Esophagus (tissue), 2 donors: ENCODE data around the gene EIF4G2. TPM values are rescaled to one million over a fixed set of nuclear protein-coding genes. Genes with fewer than 3 reads are reported as not detected.
"Not testable (repeated sequence)": the region's sequence is repeated elsewhere in the genome, so short reads cannot be mapped to it uniquely, and the experiment has no call there.

Source experiments
- H3K27ac ChIP-seq, 2 donors: one replicate each; pipeline ENCODE4 v1.5.1; 2013; ENCODE audit warnings: low read depth in 2 of 2, mild to moderate bottlenecking in 2 of 2, inconsistent platforms in 1 of 2, low read length in 1 of 2, moderate library complexity in 1 of 2
- H3K27me3 ChIP-seq, 2 donors: one replicate each; pipeline ENCODE4 v1.6.1; 2013; ENCODE audit warnings: low read length in 2 of 2, control low read depth in 1 of 2, mild to moderate bottlenecking in 1 of 2; ENCODE audit not compliant: insufficient read depth in 2 of 2, control insufficient read depth in 1 of 2
- H3K36me3 ChIP-seq, 2 donors: one replicate each; pipeline ENCODE4 v1.6.1; 2013; ENCODE audit warnings: low read length in 1 of 2; ENCODE audit not compliant: control insufficient read depth in 2 of 2, insufficient read depth in 2 of 2
- H3K4me1 ChIP-seq, 2 donors: one replicate each; pipeline ENCODE4 v1.6.1; 2013; ENCODE audit warnings: low read length in 1 of 2; ENCODE audit not compliant: control insufficient read depth in 2 of 2, insufficient read depth in 2 of 2
- H3K4me3 ChIP-seq, 2 donors: one replicate each; pipeline ENCODE4 v1.5.1; 2013; ENCODE audit warnings: low read length in 2 of 2, mild to moderate bottlenecking in 2 of 2, low read depth in 1 of 2, moderate library complexity in 1 of 2
- H3K9me3 ChIP-seq, 2 donors: one replicate each; pipeline ENCODE4 v1.6.1; 2013; ENCODE audit warnings: mild to moderate bottlenecking in 2 of 2, low read depth in 1 of 2, low read length in 1 of 2, moderate library complexity in 1 of 2; ENCODE audit not compliant: control insufficient read depth in 2 of 2, insufficient read depth in 1 of 2
- whole genome bisulfite sequencing, 2 donors: extraction: QIAGEN DNeasy Blood & Tissue Kit; methylation state at CpG; one replicate each; pipeline ENCODE4 v1.1.7; 2013; 5-methylcytosine and 5-hydroxymethylcytosine counted together
- polyA plus RNA-seq, 2 donors: library from polyadenylated mRNA; stranded (reverse); fragments of 200-250 nt; gene quantifications; one replicate each; pipeline ENCODE4 v1.2.3, GENCODE V29; 2013
- donor health status: healthy with polysubstance abuse.
- donor health status: Bipolar disorder and iron deficiency.

Gene EIF4G2
- polyA plus RNA-seq, 2 donors, result 256 to 324 TPM

DNA sequence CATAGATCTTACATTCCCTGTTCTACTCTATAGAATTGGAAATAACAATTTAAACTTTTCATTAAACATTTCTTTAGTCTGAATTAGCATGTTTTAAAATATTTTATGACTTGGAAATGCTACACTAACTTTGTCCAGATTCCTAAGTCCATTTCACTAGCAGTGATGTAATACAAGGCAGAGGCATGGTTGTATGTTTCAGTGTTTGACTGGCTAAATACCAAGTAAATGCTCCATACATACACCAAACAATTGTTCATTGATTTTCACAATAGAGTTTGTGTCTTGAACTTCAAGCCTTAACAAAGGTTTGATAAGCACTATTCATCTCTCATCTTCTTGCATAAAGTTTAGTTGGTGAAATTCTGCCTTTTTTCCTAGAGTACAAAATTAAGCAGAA, 35.6 kb upstream of the EIF4G2 start:
- no peaks in the 10 kb centered on the region for H3K9me3 ChIP-seq
- H3K36me3 ChIP-seq, result no peaks in the 10 kb centered on the region
- no peaks in the 10 kb centered on the region for H3K4me1 ChIP-seq
- H3K4me3 ChIP-seq, result no peak overlapping the region
- H3K27me3 ChIP-seq, result no peaks in the 10 kb centered on the region
- H3K27ac ChIP-seq, result no peak overlapping the region

DNA sequence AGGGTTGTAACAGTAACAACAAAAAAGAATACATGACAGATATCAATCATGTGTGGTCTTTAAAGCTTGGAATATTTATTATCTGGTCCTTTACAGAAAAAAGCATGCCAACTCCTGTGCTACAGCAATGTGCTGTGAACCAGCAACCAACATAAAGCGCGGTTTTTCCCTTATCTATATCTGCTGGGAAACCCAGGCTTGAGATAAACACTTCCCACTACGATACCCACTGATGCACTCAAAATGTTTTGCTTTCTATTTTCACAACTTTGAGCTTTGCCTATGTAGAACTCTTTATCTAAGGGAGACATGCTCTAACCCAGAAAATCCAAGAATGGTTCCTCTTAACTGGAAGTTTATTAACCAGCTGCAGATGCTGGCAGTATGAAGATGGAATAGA, 30.2 kb upstream of the EIF4G2 start:
- no peaks in the 10 kb centered on the region for H3K27me3 ChIP-seq
- no peak overlapping the region for H3K4me3 ChIP-seq
- no peaks in the 10 kb centered on the region for H3K4me1 ChIP-seq
- no peak overlapping the region for H3K27ac ChIP-seq
- 63 to 76% methylated on average over 3 of the region's 3 CpGs for WGBS, 2 donors
- H3K36me3 ChIP-seq, result no peaks in the 10 kb centered on the region
- H3K9me3 ChIP-seq, result no peaks in the 10 kb centered on the region

DNA sequence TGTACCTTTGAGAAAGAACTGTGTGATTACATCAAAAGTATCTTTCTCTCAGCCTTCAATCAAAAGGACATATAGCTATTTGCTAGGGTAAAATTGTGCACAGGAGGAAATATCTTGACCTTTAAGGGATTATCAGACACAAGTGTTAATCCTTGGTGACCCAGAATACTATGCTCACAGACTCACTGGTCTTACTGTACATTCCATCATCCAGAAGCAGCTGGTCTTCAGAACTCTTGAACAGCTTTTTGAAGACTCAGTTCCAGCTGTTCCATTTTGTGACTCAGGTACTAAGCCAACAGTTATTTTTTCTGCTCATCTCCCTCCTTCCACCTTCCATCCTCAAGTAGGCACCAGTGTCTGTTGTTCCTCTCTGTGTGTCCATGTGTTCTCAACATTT, 29.4 kb upstream of the EIF4G2 start:
- H3K36me3 ChIP-seq, result no peaks in the 10 kb centered on the region

DNA sequence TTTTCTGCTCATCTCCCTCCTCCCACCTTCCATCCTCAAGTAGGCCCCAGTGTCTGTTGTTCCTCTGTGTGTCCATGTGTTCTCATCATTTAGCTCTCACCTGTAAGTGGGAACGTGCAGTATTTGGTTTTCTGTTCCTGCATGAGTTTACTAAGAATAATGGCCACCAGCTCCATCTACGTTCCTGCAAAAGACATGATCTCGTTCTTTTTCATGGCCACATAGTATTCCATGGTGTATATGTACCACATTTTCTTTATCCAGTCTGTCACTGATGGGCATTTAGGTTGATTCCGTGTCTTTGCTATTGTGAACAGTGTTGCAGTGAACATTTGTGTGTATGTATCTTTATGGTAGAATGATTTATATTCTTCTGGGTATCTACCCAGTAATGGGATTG, 28.2 kb upstream of the EIF4G2 start:
- not testable (repeated sequence) for H3K9me3 ChIP-seq, H3K36me3 ChIP-seq, H3K27ac ChIP-seq, H3K27me3 ChIP-seq, H3K4me1 ChIP-seq, H3K4me3 ChIP-seq
- WGBS, 2 donors, result 95 to 97% methylated on average over 4 of the region's 4 CpGs

More for the DNA sequence above, 29.4 kb upstream of the EIF4G2 start:
- H3K9me3 ChIP-seq, result no peaks in the 10 kb centered on the region
- no peaks in the 10 kb centered on the region for H3K27me3 ChIP-seq
- no peaks in the 10 kb centered on the region for H3K4me1 ChIP-seq
- no peak overlapping the region for H3K4me3 ChIP-seq
- H3K27ac ChIP-seq, result no peak overlapping the region

DNA sequence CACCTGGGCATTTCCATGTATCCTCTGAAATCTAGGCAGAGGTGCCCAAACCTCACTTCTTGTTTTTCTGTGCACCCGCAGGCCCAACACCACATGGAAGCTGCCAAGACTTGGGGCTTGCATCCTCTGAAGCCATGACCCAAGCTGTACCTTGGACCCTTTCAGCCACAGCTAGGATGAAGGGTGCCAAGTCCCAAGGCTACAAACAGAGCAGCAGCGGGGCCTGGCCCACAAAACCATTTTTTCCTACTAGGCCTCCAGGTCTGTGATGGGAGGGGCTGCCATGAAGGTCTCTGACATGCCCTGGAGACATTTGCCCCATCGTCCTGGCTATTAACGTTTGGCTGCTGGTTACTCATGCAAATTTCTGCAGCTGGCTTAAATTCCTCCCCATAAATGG, 20.4 kb upstream of the EIF4G2 start:
- H3K4me3 ChIP-seq, result no peak overlapping the region
- no peaks in the 10 kb centered on the region for H3K4me1 ChIP-seq
- no peaks in the 10 kb centered on the region for H3K27me3 ChIP-seq
- no peaks in the 10 kb centered on the region for H3K36me3 ChIP-seq
- 84 to 96% methylated on average over 4 of the region's 4 CpGs for WGBS, 2 donors
- no peaks in the 10 kb centered on the region for H3K9me3 ChIP-seq
- H3K27ac ChIP-seq, result no peak overlapping the region

DNA sequence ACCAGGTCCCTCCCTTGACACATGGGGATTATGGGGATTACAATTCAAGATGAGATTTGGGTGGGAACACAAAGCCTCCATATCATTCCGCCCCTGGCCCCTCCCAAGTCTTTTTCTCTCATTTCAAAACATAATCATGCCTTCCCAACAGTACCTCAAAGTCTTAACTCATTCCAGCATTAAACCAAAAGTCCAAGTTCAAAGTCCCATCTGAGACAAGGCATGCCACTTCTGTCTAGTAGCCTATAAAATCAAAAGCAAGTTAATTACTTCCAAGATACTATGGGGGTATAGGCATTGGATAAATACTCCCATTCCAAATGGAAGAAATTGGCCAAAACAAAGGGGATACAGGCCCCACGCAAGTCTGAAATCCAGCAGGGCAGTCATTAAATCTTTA, 19.7 kb upstream of the EIF4G2 start:
- WGBS, 2 donors, result 78 to 90% methylated on average over 2 of the region's 2 CpGs

DNA sequence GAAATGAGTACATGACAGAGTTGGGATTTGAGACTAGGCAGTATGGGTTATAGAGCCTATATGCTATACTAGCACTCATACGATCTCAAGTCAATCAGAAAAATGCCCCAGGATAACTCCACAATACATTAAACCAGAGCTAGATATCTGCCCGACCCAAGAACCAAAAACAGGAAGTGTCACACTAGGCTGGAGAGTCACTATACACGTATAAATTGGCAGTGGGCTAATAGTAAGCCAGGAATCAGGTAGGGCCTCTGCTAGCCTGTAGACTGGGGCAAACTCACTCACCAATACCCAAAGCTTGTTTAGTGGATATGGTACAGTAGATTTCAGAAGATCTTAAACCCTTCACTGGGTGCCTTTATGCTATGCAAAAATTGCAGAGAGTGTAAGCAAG, 16.2 kb upstream of the EIF4G2 start:
- H3K36me3 ChIP-seq, result no peaks in the 10 kb centered on the region
- H3K9me3 ChIP-seq, result no peaks in the 10 kb centered on the region
- H3K4me1 ChIP-seq, result no peaks in the 10 kb centered on the region
- H3K27ac ChIP-seq, result no peak overlapping the region
- WGBS, 2 donors, result 69 to 71% methylated on average over 3 of the region's 3 CpGs
- no peaks in the 10 kb centered on the region for H3K27me3 ChIP-seq
- H3K4me3 ChIP-seq, result no peak overlapping the region

More for the DNA sequence above, 19.7 kb upstream of the EIF4G2 start:
- Histone ChIP-seq H3K36me3 (no peaks in the 10 kb centered on the region), H3K4me3 (no peak overlapping the region), H3K27me3 (no peaks in the 10 kb centered on the region), H3K27ac (no peak overlapping the region), H3K4me1 (no peaks in the 10 kb centered on the region), H3K9me3 (no peaks in the 10 kb centered on the region)

DNA sequence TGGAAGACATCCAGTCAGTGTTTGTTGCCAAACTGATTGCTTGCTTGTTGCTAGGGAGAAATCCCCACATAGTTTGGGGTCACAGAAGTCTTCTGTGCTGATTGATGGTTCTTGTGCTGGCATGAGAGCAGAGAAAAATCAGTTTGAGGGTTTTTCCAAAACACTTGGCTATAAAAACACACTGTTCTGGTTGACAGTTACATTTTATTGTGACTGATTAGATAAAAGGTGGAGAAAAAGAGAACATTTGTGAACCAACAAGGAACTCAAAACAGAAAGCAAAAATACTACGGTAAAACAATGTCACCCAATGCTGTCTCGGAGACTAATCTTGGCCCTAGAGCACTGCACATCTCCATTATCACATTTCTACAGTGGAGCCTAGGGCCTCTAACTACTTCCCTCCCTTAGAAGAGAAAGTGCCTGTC, 14.4 kb upstream of the EIF4G2 start:
- Histone ChIP-seq H3K27ac (no peak overlapping the region), H3K4me3 (no peak overlapping the region), H3K27me3 (no peaks in the 10 kb centered on the region), H3K36me3 (no peaks in the 10 kb centered on the region), H3K4me1 (no peaks in the 10 kb centered on the region), H3K9me3 (no peaks in the 10 kb centered on the region)
- WGBS, 2 donors, result 24 to 30% methylated on average over 2 of the region's 2 CpGs

DNA sequence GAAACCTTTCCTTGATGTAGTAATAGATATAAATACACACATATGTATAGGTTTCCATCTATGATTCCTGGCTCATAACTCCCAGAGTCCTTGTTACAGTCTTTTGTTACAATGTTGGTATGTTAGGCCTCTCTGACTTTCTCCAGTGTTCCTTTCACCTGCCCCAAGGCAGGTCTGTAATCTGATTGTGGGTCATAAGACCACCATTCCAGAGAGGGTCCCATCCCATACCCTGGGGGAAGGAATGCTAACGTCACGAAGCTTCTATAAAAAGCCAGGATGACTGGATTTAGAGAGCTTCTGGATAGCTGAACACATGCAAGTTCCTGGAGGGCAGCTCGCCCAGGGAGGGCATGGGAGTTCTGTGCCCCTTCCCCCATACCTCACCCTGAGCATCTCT, 13.8 kb upstream of the EIF4G2 start:
- H3K9me3 ChIP-seq, H3K4me1 ChIP-seq, H3K27ac ChIP-seq: not testable (repeated sequence)

DNA sequence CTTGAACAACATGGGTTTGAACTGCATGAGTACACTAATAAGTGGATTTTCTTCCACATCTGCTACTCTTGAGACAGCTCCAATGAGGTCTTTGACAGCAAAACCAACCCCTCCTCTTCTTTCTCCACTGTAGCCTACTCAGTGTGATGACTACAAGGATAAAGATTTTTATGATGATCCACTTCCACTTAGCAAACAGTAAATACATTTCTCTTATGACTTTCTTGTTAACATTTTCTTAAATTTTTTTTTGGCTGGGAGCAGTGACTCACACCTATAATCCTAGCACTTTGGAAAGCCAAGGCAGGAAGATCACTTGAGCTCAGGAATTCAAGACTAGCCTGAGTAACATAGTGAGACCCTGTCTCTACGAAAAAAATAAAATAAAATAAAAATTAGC, 9.9 kb upstream of the EIF4G2 start:
- no peaks in the 10 kb centered on the region for H3K9me3 ChIP-seq
- no peaks in the 10 kb centered on the region for H3K4me1 ChIP-seq
- H3K27ac ChIP-seq, result no peak overlapping the region
- no peaks in the 10 kb centered on the region for H3K36me3 ChIP-seq
- H3K4me3 ChIP-seq, result no peak overlapping the region
- H3K27me3 ChIP-seq, result no peaks in the 10 kb centered on the region
- 68 to 76% methylated on average over 1 of the region's 1 CpG for WGBS, 2 donors

More for the DNA sequence above, 13.8 kb upstream of the EIF4G2 start:
- 83 to 86% methylated on average over 3 of the region's 3 CpGs for WGBS, 2 donors
- H3K36me3 ChIP-seq, H3K4me3 ChIP-seq, H3K27me3 ChIP-seq: not testable (repeated sequence)
